ENCODE data around the gene OSBPL9.

- TF ChIP-seq CTCF (IDR thresholded peaks at IDR 0.05 in 4 of 5, conservative IDR thresholded peaks at IDR 0.05 in 1 of 5) (no peak), POLR2A (IDR thresholded peaks at IDR 0.05) (no peak)
Measured at GRCh38 chr1:51669816-51670215, 52.9 kb downstream of the OSBPL9 start.
